SH-SY5Y (cell line): ENCODE results near the gene SNX5.

Experiments
- GATA2 ChIP-seq: IDR thresholded peaks from 2 replicates; pipeline ENCODE4 v1.6.1; 2011; ENCODE audit warnings: mild to moderate bottlenecking, low read depth, low read length
- GATA3 ChIP-seq: IDR thresholded peaks from 2 replicates; pipeline ENCODE4 v1.6.1; 2011; ENCODE audit warnings: low read depth, mild to moderate bottlenecking, low read length, moderate library complexity

- no peak for TF ChIP-seq GATA3
- no peak for TF ChIP-seq GATA2
These were observed 16.9 kb upstream of the SNX5 start for GRCh38 chr20:17985388-17986018.
